HepG2 (cell line): ENCODE measurements around the gene SYNJ2. TPM values are rescaled to one million over a fixed set of nuclear protein-coding genes. Genes with fewer than 3 reads are reported as not detected.

Experiments used
- DNMT1 ChIP-seq: sonication (generic); formaldehyde crosslinking; IDR thresholded peaks from 2 replicates; pipeline ENCODE4 v1.5.1; 2020; ENCODE audit warnings: mild to moderate bottlenecking, missing genetic modification reagents
- HDAC1 ChIP-seq: sonication (generic); formaldehyde crosslinking; IDR thresholded peaks from 2 replicates; pipeline ENCODE4 v1.5.1; 2020; ENCODE audit warnings: mild to moderate bottlenecking, missing genetic modification reagents
- HNRNPK ChIP-seq: fragments of 200-400 bp; formaldehyde crosslinking; IDR thresholded peaks from 2 replicates; pipeline ENCODE4 v1.6.1; 2018; ENCODE audit warnings: low read length, low read depth, moderate library complexity, mild to moderate bottlenecking; ENCODE audit not compliant: poor library complexity, severe bottlenecking
- KDM5A ChIP-seq: fragments of 200-600 bp; sonication (generic); IDR thresholded peaks from 2 replicates; pipeline ENCODE4 v1.7.0; 2018; ENCODE audit warnings: antibody characterized with exemption, mild to moderate bottlenecking, low read length, borderline replicate concordance
- MBD4 ChIP-seq: IDR thresholded peaks from 2 replicates; pipeline ENCODE4 v1.6.1; 2012; ENCODE audit warnings: low read length, inconsistent platforms, borderline replicate concordance
- NR0B2 ChIP-seq: sonication (generic); formaldehyde crosslinking; IDR thresholded peaks from 2 replicates; pipeline ENCODE4 v1.4.0; 2020; ENCODE audit warnings: mild to moderate bottlenecking, missing genetic modification reagents
- PTBP1 ChIP-seq: fragments of 200-400 bp; formaldehyde crosslinking; IDR thresholded peaks from 2 replicates; pipeline ENCODE4 v1.6.1; 2018; ENCODE audit warnings: low read length, low read depth; ENCODE audit not compliant: poor library complexity, severe bottlenecking
- RARG ChIP-seq: sonication (generic); formaldehyde crosslinking; IDR thresholded peaks from 2 replicates; pipeline ENCODE4 v1.4.0; 2020; ENCODE audit warnings: low read depth, mild to moderate bottlenecking, missing genetic modification reagents
- RBFOX2 ChIP-seq: fragments of 200-400 bp; formaldehyde crosslinking; IDR thresholded peaks from 2 replicates; pipeline ENCODE4 v1.6.1; 2017; ENCODE audit warnings: low read depth, mild to moderate bottlenecking, low read length
- REL ChIP-seq: sonication (generic); formaldehyde crosslinking; conservative IDR thresholded peaks from 2 replicates; pipeline ENCODE4 v1.8.0; 2022; ENCODE audit warnings: mild to moderate bottlenecking, missing genetic modification reagents, moderate library complexity
- SMC3 ChIP-seq: IDR thresholded peaks from 2 replicates; pipeline ENCODE4 v1.6.1; 2011; ENCODE audit warnings: low read length, improper control_type of control experiment
- THAP7 ChIP-seq: sonication (generic); formaldehyde crosslinking; IDR thresholded peaks from 2 replicates; pipeline ENCODE4 v1.8.1; 2023; ENCODE audit warnings: mild to moderate bottlenecking, missing genetic modification reagents
- TRAFD1 ChIP-seq: sonication (generic); formaldehyde crosslinking; IDR thresholded peaks from 2 replicates; pipeline ENCODE4 v1.5.1; 2020; ENCODE audit warnings: missing genetic modification reagents, mild to moderate bottlenecking, borderline replicate concordance
- U2AF1 ChIP-seq: fragments of 200-400 bp; formaldehyde crosslinking; optimal IDR thresholded peaks from 2 replicates; pipeline ENCODE3; 2017; ENCODE audit warnings: mild to moderate bottlenecking, low read depth, low read length
- ZBTB3 ChIP-seq: sonication (generic); formaldehyde crosslinking; IDR thresholded peaks from 2 replicates; pipeline ENCODE4 v1.4.0; 2020; ENCODE audit warnings: low read depth, mild to moderate bottlenecking, moderate library complexity, missing genetic modification reagents, borderline replicate concordance
- ZBTB49 ChIP-seq: sonication (generic); formaldehyde crosslinking; IDR thresholded peaks from 2 replicates; pipeline ENCODE4 v1.4.0; 2020; ENCODE audit warnings: missing genetic modification reagents, borderline replicate concordance
- ZBTB7A ChIP-seq: sonication (generic); formaldehyde crosslinking; IDR thresholded peaks from 2 replicates; pipeline ENCODE4 v1.8.0; 2022; ENCODE audit warnings: mild to moderate bottlenecking, missing genetic modification reagents
- ZFX ChIP-seq: sonication (generic); formaldehyde crosslinking; IDR thresholded peaks from 2 replicates; pipeline ENCODE4 v1.4.0; 2020; ENCODE audit warnings: mild to moderate bottlenecking, low read depth, missing genetic modification reagents, moderate library complexity
- ZMYM2 ChIP-seq: sonication (generic); formaldehyde crosslinking; IDR thresholded peaks from 2 replicates; pipeline ENCODE4 v1.8.0; 2022; ENCODE audit warnings: mild to moderate bottlenecking, missing genetic modification reagents
- ZNF251 ChIP-seq: sonication (generic); formaldehyde crosslinking; IDR thresholded peaks from 2 replicates; pipeline ENCODE4 v1.9.0; 2021; ENCODE audit warnings: mild to moderate bottlenecking, missing genetic modification reagents
- ZNF512 ChIP-seq: sonication (generic); formaldehyde crosslinking; IDR thresholded peaks from 2 replicates; pipeline ENCODE4 v1.4.0; 2020; ENCODE audit warnings: mild to moderate bottlenecking, missing genetic modification reagents
- ZNF629 ChIP-seq: sonication (generic); formaldehyde crosslinking; conservative IDR thresholded peaks from 2 replicates; pipeline ENCODE4 v1.5.0; 2020; ENCODE audit warnings: missing genetic modification reagents
- ZNF644 ChIP-seq: IDR thresholded peaks from 2 replicates; pipeline ENCODE4 v1.6.1; 2016; ENCODE audit warnings: low read depth
- ZNF724P ChIP-seq: sonication (generic); formaldehyde crosslinking; IDR thresholded peaks from 2 replicates; pipeline ENCODE4 v1.8.0; 2022; ENCODE audit warnings: missing genetic modification reagents, borderline replicate concordance
- ZNF792 ChIP-seq: IDR thresholded peaks from 2 replicates; pipeline ENCODE4 v1.6.1; 2016
- polyA plus RNA-seq, 8 experiments: library from polyadenylated mRNA; depleted of rRNA in 3 of 8; stranded (reverse) in 7 of 8; unstranded in 1 of 8; fragments of >200 nt; fragmentation: Illumina TruSeq in 4 of 8; extraction: Trizol in 4 of 8; gene quantifications; 2 replicates each; pipeline versions ENCODE4 v1.2.1 to v1.2.3, GENCODE V29; 2011 to 2016; ENCODE audit warnings: low read depth in 4 of 8, missing spikeins in 1 of 8, mixed read lengths in 1 of 8; ENCODE audit not compliant: insufficient read depth in 1 of 8
- total RNA-seq, 5 experiments: library from RNA; depleted of rRNA; stranded (reverse); fragments of >200 nt; fragmentation: Illumina TruSeq; extraction: Trizol; gene quantifications; 2 replicates each; pipeline ENCODE4 v1.2.3, GENCODE V29; 2016; ENCODE audit warnings: low read depth in 1 of 5

The SYNJ2 gene
- total and polyA plus RNA-seq, 2 of the 13 experiments (the other 11 are each of a cell fraction or from before 2014, with no cell fraction given), result 39.1 to 57.6 TPM

- TF ChIP-seq ZNF251 (CRISPR knock-in tag), result no peak
- TF ChIP-seq MBD4, result no peak
- TF ChIP-seq REL (CRISPR knock-in tag), result 0 out of 2 replicates have a peak, but pooled peaks have one; percentile 61
- no peak for TF ChIP-seq ZMYM2 (CRISPR knock-in tag)
- no peak for TF ChIP-seq ZNF724P (CRISPR knock-in tag)
- no peak for TF ChIP-seq ZBTB49 (CRISPR knock-in tag)
- no peak for TF ChIP-seq HNRNPK
- 0 out of 2 replicates have a peak, but pooled peaks have one; percentile 51 for TF ChIP-seq NR0B2
- TF ChIP-seq ZNF512 (CRISPR knock-in tag), result no peak
- no peak for TF ChIP-seq PTBP1
- TF ChIP-seq U2AF1, result no peak
- no peak for TF ChIP-seq ZBTB3
- TF ChIP-seq RARG, result no peak
- TF ChIP-seq ZBTB7A (CRISPR knock-in tag), result no peak
- TF ChIP-seq HDAC1, result no peak
- TF ChIP-seq THAP7, result no peak
- no peak for TF ChIP-seq ZNF644 (CRISPR knock-in tag)
- TF ChIP-seq TRAFD1 (CRISPR knock-in tag), result no peak
- TF ChIP-seq RBFOX2, result peak; percentile 80
- TF ChIP-seq DNMT1 (CRISPR knock-in tag), result no peak
- no peak for TF ChIP-seq ZNF792 (CRISPR knock-in tag)
- no peak; the same call in 1 of the 2 replicates for TF ChIP-seq KDM5A
- TF ChIP-seq ZNF629 (CRISPR knock-in tag), result no peak
- TF ChIP-seq ZFX, result no peak
- no peak for TF ChIP-seq SMC3
These were observed 469 bp downstream of the SYNJ2 start (continued) for GRCh38 chr6:157982102-157982562.
